ENCODE data around the gene CCDC12. TPM values are rescaled to one million over a fixed set of nuclear protein-coding genes. Genes with fewer than 3 reads are reported as not detected.
A peak's percentile ranks its signal among the peaks of the same experiment; 100 is the strongest.

The CCDC12 gene
- total RNA-seq, 1 donor from 2014 or later: 50.5 TPM

- Mint-ChIP-seq H3K27me3 (ENCODE audit: low read depth) (no peaks in the 10 kb centered on the region), H3K27ac (no peak overlapping the region), H3K4me3 (no peak overlapping the region), H3K9me3 (no peaks in the 10 kb centered on the region), H3K4me1 (peaks cover 28% of the 10 kb centered on the region), H3K36me3 (no peaks in the 10 kb centered on the region)
- TF ChIP-seq CTCF (IDR thresholded peaks at IDR 0.05; ENCODE audit: unreplicated experiment): no peak
- DNase-seq (ENCODE audit: low spot score in 2 of 2, unreplicated experiment in 2 of 2): no peak
Measured at GRCh38 chr3:46953234-46954010, 23.1 kb downstream of the CCDC12 start.

GRCh38 chr3:46952813-46953212 lies 23.7 kb downstream of the CCDC12 start:
- H3K27me3 Mint-ChIP-seq (ENCODE audit: low read depth): no peaks in the 10 kb centered on the region

DNA sequence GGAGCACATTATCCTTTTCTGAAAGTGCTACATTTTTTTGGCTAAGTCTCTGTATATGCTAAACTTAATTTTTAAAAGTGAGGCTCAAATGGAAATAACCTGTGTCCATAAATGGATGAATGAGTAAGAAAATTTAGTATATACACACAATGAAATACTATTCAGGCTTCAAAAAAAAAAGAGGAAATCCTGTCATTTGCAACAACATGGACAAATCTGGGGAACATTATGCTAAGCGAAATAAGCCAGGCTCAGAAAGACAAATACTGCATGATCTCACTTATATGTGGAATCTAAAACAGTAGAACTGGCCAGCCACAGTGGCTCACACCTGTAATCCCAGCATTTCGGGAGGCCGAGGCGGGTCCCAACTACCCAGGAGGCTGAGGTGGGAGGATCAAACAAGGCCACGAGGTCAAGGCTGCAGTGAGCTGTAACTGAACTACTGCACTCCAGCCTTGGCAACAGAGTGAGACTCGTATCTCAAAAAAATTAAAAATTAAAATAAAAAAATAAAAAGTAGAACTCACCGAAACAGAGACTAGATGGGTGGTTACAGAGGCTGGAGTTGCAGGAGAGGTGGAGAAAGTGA lies 25.8 kb downstream of the CCDC12 start:
- Mint-ChIP-seq H3K27me3 (ENCODE audit: low read depth) (no peaks in the 10 kb centered on the region), H3K4me3 (no peak overlapping the region), H3K4me1 (peaks cover 40% of the 10 kb centered on the region), H3K27ac (no peak overlapping the region), H3K9me3 (no peaks in the 10 kb centered on the region), H3K36me3 (peaks cover 7% of the 10 kb centered on the region)
- no peak for DNase-seq (ENCODE audit: low spot score in 2 of 2, unreplicated experiment in 2 of 2)
- TF ChIP-seq CTCF (IDR thresholded peaks at IDR 0.05; ENCODE audit: unreplicated experiment): no peak

More at GRCh38 chr3:46952813-46953212, 23.7 kb downstream of the CCDC12 start:
- Mint-ChIP-seq H3K4me3 (no peak overlapping the region), H3K27ac (no peak overlapping the region), H3K9me3 (no peaks in the 10 kb centered on the region), H3K36me3 (no peaks in the 10 kb centered on the region), H3K4me1 (peaks cover 28% of the 10 kb centered on the region)
- TF ChIP-seq CTCF (IDR thresholded peaks at IDR 0.05; ENCODE audit: unreplicated experiment): no peak
- DNase-seq (ENCODE audit: low spot score in 2 of 2, unreplicated experiment in 2 of 2): no peak

DNA sequence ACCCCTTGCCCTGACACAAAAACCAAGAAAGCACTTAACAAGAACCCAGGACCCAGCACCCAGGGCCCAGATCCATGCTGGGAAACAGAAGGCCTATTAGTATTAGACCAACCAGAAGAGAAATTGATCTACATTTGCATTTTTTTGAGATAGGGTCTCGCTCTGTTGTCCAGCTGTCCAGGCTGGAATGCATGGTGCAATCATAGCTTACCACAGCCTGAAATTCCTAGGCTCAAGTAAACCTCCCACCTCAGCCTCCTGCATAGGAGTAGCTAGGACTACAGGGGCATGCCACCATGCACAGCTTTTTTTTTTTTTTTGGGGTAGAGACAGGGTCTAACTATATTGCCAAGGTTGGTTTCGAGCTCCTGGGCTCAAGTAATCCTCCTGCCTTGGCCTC lies 26.4 kb downstream of the CCDC12 start:
- DNase-seq (ENCODE audit: low spot score in 2 of 2, unreplicated experiment in 2 of 2): no peak
- no peaks in the 10 kb centered on the region for H3K27me3 Mint-ChIP-seq (ENCODE audit: low read depth)
- peaks cover 38% of the 10 kb centered on the region for H3K4me1 Mint-ChIP-seq
- H3K36me3 Mint-ChIP-seq: peaks cover 11% of the 10 kb centered on the region
- H3K4me3 Mint-ChIP-seq: no peak overlapping the region
- TF ChIP-seq CTCF (IDR thresholded peaks at IDR 0.05; ENCODE audit: unreplicated experiment): no peak
- no peaks in the 10 kb centered on the region for H3K9me3 Mint-ChIP-seq
- no peak overlapping the region for H3K27ac Mint-ChIP-seq

DNA sequence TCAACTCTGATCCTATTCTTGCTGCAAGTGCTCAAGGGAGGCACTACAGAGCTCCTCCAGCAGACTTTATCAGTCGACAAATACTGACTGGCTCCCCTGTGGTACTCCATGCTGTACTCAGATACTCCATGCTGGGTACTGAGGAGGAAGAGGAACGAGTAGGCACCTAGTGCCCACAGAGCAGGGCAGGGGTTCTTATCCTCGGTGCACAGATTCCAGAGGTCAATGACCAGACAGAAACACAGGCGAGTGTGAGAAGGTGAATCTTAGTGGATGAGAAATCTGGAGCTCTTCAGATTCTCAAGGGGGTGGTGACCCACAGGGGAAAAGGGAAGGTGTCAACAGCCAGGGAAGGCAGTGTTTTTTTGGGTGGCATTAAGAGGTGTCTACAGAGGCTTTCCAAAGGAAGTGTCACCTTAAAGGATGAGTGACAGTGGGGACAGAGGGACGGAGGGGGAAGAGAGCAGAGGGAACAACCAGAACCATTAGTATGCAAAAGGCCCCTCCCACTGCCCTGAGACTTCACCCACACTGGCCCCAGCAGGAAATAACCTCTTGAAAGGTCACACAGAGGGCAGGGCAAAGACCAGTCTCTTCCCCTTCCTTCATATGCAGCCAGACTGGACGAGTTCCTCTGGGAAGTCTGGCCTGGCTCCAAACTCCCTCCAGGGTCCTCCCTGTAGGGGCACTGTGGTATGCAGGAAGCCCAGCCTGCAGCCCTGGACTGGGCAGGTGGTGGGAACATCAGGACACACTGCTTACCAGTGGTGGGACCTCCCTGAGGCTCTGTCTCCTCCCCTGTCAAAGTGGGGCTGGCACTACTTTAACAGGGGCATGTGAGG lies 27.5 kb downstream of the CCDC12 start:
- Mint-ChIP-seq H3K27ac (peak overlapping the region; percentile 73), H3K4me1 (peaks cover 43% of the 10 kb centered on the region), H3K36me3 (peaks cover 11% of the 10 kb centered on the region), H3K4me3 (peak overlapping the region; percentile 1), H3K9me3 (no peaks in the 10 kb centered on the region), H3K27me3 (ENCODE audit: low read depth) (no peaks in the 10 kb centered on the region)
- DNase-seq (ENCODE audit: low spot score in 2 of 2, unreplicated experiment in 2 of 2): no peak
- no peak for TF ChIP-seq CTCF (IDR thresholded peaks at IDR 0.05; ENCODE audit: unreplicated experiment)
